Pancreas (tissue), 10 donors: ENCODE measurements around the gene ANKRD36C. TPM values are rescaled to one million over a fixed set of nuclear protein-coding genes. Genes with fewer than 3 reads are reported as not detected.
"Not testable (repeated sequence)": the region's sequence is repeated elsewhere in the genome, so short reads cannot be mapped to it uniquely, and the experiment has no call there.

ENCODE experiments used
- ATAC-seq, 4 donors: fragments of 200-7000 bp; cut with Tn5 transposase; one replicate each; pipeline versions ENCODE4 v1.8.0 to v1.9.1; 2020; ENCODE audit warnings: mild to moderate bottlenecking in 4 of 4, moderate library complexity in 4 of 4
- DNase-seq, 6 donors: peaks; one replicate each; pipeline ENCODE4 v3.0.0-alpha.2; 2020
- FAIRE-seq: peaks from 2 replicates; lab custom pipeline; 2012; peaks lifted over from hg19 to GRCh38; lab: Jason Lieb, UNC
- H3K27ac ChIP-seq, 4 donors: fragments of 200-600 bp; sonication (generic); 1 replicate in 3 of 4; 2 replicates in 1 of 4; pipeline versions ENCODE4 v1.5.0 to v1.8.0; 2020
- H3K27me3 ChIP-seq, 4 donors: fragments of 200-600 bp; one replicate each; pipeline ENCODE4 v1.8.0; 2021
- H3K36me3 ChIP-seq, 3 donors: fragments of 200-600 bp; sonication (generic) in 1 of 3; one replicate each; pipeline versions ENCODE4 v1.5.0 to v1.8.0; 2020 to 2021
- H3K4me1 ChIP-seq, 3 donors: fragments of 200-600 bp; one replicate each; pipeline ENCODE4 v1.8.0; 2021
- H3K4me3 ChIP-seq, 4 donors: fragments of 200-600 bp; sonication (generic) in 2 of 4; one replicate each; pipeline versions ENCODE4 v1.5.0 to v1.8.0; 2020 to 2021
- H3K9me3 ChIP-seq, 4 donors: fragments of 200-600 bp; one replicate each; pipeline ENCODE4 v1.8.0; 2021
- CTCF ChIP-seq, 4 donors: fragments of 200-600 bp; sonication (generic) in 3 of 4; IDR thresholded peaks; one replicate each; pipeline versions ENCODE4 v1.5.0 to v1.8.0; 2021; ENCODE audit warnings: antibody characterized with exemption in 4 of 4
- WGBS, 2 donors: extraction: QIAGEN DNeasy Blood & Tissue Kit; methylation state at CpG; one replicate each; pipeline ENCODE4 v1.1.7; 2013; 5-methylcytosine and 5-hydroxymethylcytosine counted together
- intact Hi-C, 3 donors: fragments of 100-400 bp; cut with DNase I; formaldehyde crosslinking; loops; one replicate each; pipeline versions ENCODE4 v1.11.1 to v1.14.2; 2022
- polyA plus RNA-seq, 2 donors: library from polyadenylated mRNA; stranded (reverse); fragments of 200-250 nt; gene quantifications; one replicate each; pipeline ENCODE4 v1.2.3, GENCODE V29; 2013
- total RNA-seq, 6 donors: library from RNA; stranded (reverse); fragmentation: NEBNext Ultra II Directional in 4 of 6; extraction: Animal tissue kit (Norgen Biotek cat#: 25700) in 4 of 6; gene quantifications; one replicate each; pipeline versions ENCODE4 v1.2.1 to v1.2.4, GENCODE V29; 2021 to 2023
- donor health status: healthy with polysubstance abuse.
- donor health status: DM: no; HTN: no; CAD: no; lungs with moderate emphysema.
- donor health status: DM: no; HTN: no; CAD: no.
- donor health status: control.
- donor health status: control.
- donor health status: Bipolar disorder and iron deficiency.
- donor health status: DM: yes; HTN: yes; CAD: no.
- donor health status: DM: no; HTN: no; CAD: no.
- donor health status: DM: no; HTN: no; CAD: no.
- donor health status: DM: yes; HTN: yes; CAD: no.

The ANKRD36C gene
- total and polyA plus RNA-seq, 8 donors, result 2.2 to 36.2 (median 11.6) TPM

GRCh38 chr2:95836151-95836550 lies 155.5 kb downstream of the ANKRD36C start:
- intact Hi-C loops, result no loop called here
- no peak for TF ChIP-seq CTCF (IDR thresholded peaks at IDR 0.05)
- Histone ChIP-seq H3K4me3 (no peak overlapping the region), H3K4me1 (no peaks in the 10 kb centered on the region), H3K27ac (no peak overlapping the region), H3K9me3 (no peaks in the 10 kb centered on the region), H3K27me3 (no peaks in the 10 kb centered on the region), H3K36me3 (peaks cover 0 to 5% (median 0%) of the 10 kb centered on the region in 3 donors)
- ATAC-seq (no peak), FAIRE-seq (no peak), DNase-seq (no peak)
- WGBS, 2 donors, result 92 to 97% methylated on average over 8 of the region's 8 CpGs

GRCh38 chr2:95834077-95835013 lies 157.3 kb downstream of the ANKRD36C start:
- 97% methylated on average over 12 of the region's 12 CpGs for WGBS, 2 donors
- FAIRE-seq, H3K27me3 ChIP-seq, H3K9me3 ChIP-seq, intact Hi-C loops, H3K36me3 ChIP-seq, ATAC-seq, H3K4me1 ChIP-seq, DNase-seq, H3K4me3 ChIP-seq, H3K27ac ChIP-seq: not testable (repeated sequence)

- H3K27me3 ChIP-seq, H3K36me3 ChIP-seq, H3K9me3 ChIP-seq, H3K4me1 ChIP-seq, intact Hi-C loops, H3K4me3 ChIP-seq, ATAC-seq, H3K27ac ChIP-seq, DNase-seq, FAIRE-seq: not testable (repeated sequence)
- 92 to 96% methylated on average over 2 of the region's 3 CpGs for WGBS, 2 donors
Measured at GRCh38 chr2:95824218-95824617, 167.4 kb downstream of the ANKRD36C start.

GRCh38 chr2:95817521-95817920 lies 174.1 kb downstream of the ANKRD36C start:
- H3K36me3 ChIP-seq, H3K27me3 ChIP-seq, DNase-seq, H3K27ac ChIP-seq, H3K4me3 ChIP-seq, ATAC-seq, FAIRE-seq, H3K4me1 ChIP-seq, H3K9me3 ChIP-seq, intact Hi-C loops: not testable (repeated sequence)
- WGBS, 2 donors, result 97 to 98% methylated on average over 2 of the region's 2 CpGs

GRCh38 chr2:95813311-95813710 lies 178.3 kb downstream of the ANKRD36C start:
- FAIRE-seq, intact Hi-C loops, H3K27me3 ChIP-seq, H3K27ac ChIP-seq, H3K9me3 ChIP-seq, H3K4me3 ChIP-seq, H3K4me1 ChIP-seq, ATAC-seq, H3K36me3 ChIP-seq, DNase-seq: not testable (repeated sequence)
- 88 to 93% methylated on average over 1 of the region's 1 CpG for WGBS, 2 donors

- Histone ChIP-seq H3K27ac (no peak overlapping the region), H3K9me3 (no peaks in the 10 kb centered on the region), H3K4me3 (no peak overlapping the region), H3K36me3 (no peaks in the 10 kb centered on the region), H3K4me1 (no peaks in the 10 kb centered on the region), H3K27me3 (no peaks in the 10 kb centered on the region)
- intact Hi-C loops, result no loop called here
- no peak for TF ChIP-seq CTCF (IDR thresholded peaks at IDR 0.05)
- DNase-seq (peak in 1 of 6 donors; percentile 30), FAIRE-seq (no peak), ATAC-seq (no peak)
- WGBS, 2 donors, result 90 to 95% methylated on average over 14 of the region's 14 CpGs
Measured at GRCh38 chr2:95799892-95800291, 191.7 kb downstream of the ANKRD36C start.

GRCh38 chr2:95799147-95799889 lies 192.3 kb downstream of the ANKRD36C start:
- WGBS, 2 donors, result 84 to 90% methylated on average over 12 to 13 of the region's 13 CpGs
- H3K4me3 ChIP-seq, H3K4me1 ChIP-seq, intact Hi-C loops, ATAC-seq, H3K27ac ChIP-seq, H3K36me3 ChIP-seq, H3K27me3 ChIP-seq, FAIRE-seq, H3K9me3 ChIP-seq: not testable (repeated sequence)
- DNase-seq, result peak in 1 of 6 donors; percentile 31

- H3K27me3 ChIP-seq, H3K4me1 ChIP-seq, intact Hi-C loops, H3K9me3 ChIP-seq, H3K36me3 ChIP-seq, DNase-seq, FAIRE-seq, H3K27ac ChIP-seq, H3K4me3 ChIP-seq: not testable (repeated sequence)
- no CpG with 5 or more reads among the region's 18 CpGs for WGBS, 2 donors
- ATAC-seq, result peak in 1 of 4 donors; percentile 32
Measured at GRCh38 chr2:95796249-95797099, 195.2 kb downstream of the ANKRD36C start.

- intact Hi-C loops, H3K4me3 ChIP-seq, ATAC-seq, DNase-seq, H3K27me3 ChIP-seq, H3K4me1 ChIP-seq, H3K36me3 ChIP-seq, H3K9me3 ChIP-seq, FAIRE-seq, H3K27ac ChIP-seq: not testable (repeated sequence)
- WGBS, 2 donors, result 75 to 78% methylated on average over 1 of the region's 5 CpGs
Measured at GRCh38 chr2:95793970-95794369, 197.7 kb downstream of the ANKRD36C start.
